Measurements from ENCODE around the gene ALS2CL.

The ALS2CL gene

GRCh38 chr3:46679681-46680080 is 13.8 kb downstream of the ALS2CL start:
- no peak for DNase-seq (ENCODE audit: low read depth)
- H3K4me3 ChIP-seq (ENCODE audit: control insufficient read depth, low read depth, low read length) = no peak overlapping the region
- no peak for TF ChIP-seq CTCF (IDR thresholded peaks at IDR 0.05; ENCODE audit: control insufficient read depth, insufficient read depth, low read depth, low read length, missing control alignments)

GRCh38 chr3:46678280-46678679 is 15.2 kb downstream of the ALS2CL start:
- no peak for TF ChIP-seq CTCF (IDR thresholded peaks at IDR 0.05; ENCODE audit: control insufficient read depth, insufficient read depth, low read depth, low read length, missing control alignments)
- no peak for DNase-seq (ENCODE audit: low read depth)
- no peak overlapping the region for H3K4me3 ChIP-seq (ENCODE audit: control insufficient read depth, low read depth, low read length)

GRCh38 chr3:46677411-46677726 is 16.1 kb downstream of the ALS2CL start:
- TF ChIP-seq CTCF (IDR thresholded peaks at IDR 0.05; ENCODE audit: control insufficient read depth, insufficient read depth, low read depth, low read length, missing control alignments) = no peak
- no peak for DNase-seq (ENCODE audit: low read depth)
- H3K4me3 ChIP-seq (ENCODE audit: control insufficient read depth, low read depth, low read length) = no peak overlapping the region

GRCh38 chr3:46676601-46677410 is 16.7 kb downstream of the ALS2CL start:
- no peak for DNase-seq (ENCODE audit: low read depth)
- no peak overlapping the region for H3K4me3 ChIP-seq (ENCODE audit: control insufficient read depth, low read depth, low read length)
- no peak for TF ChIP-seq CTCF (IDR thresholded peaks at IDR 0.05; ENCODE audit: control insufficient read depth, insufficient read depth, low read depth, low read length, missing control alignments)

- H3K4me3 ChIP-seq (ENCODE audit: control insufficient read depth, low read depth, low read length) = no peak overlapping the region
- no peak for DNase-seq (ENCODE audit: low read depth)
- no peak for TF ChIP-seq CTCF (IDR thresholded peaks at IDR 0.05; ENCODE audit: control insufficient read depth, insufficient read depth, low read depth, low read length, missing control alignments)
Observed at GRCh38 chr3:46675843-46676567, 17.5 kb downstream of the ALS2CL start.

GRCh38 chr3:46675426-46675825 is 18.1 kb downstream of the ALS2CL start:
- TF ChIP-seq CTCF (IDR thresholded peaks at IDR 0.05; ENCODE audit: control insufficient read depth, insufficient read depth, low read depth, low read length, missing control alignments) = no peak
- H3K4me3 ChIP-seq (ENCODE audit: control insufficient read depth, low read depth, low read length) = no peak overlapping the region
- no peak for DNase-seq (ENCODE audit: low read depth)
